ENCODE results near the gene MYOM1. TPM values are rescaled to one million over a fixed set of nuclear protein-coding genes. Genes with fewer than 3 reads are reported as not detected.

The MYOM1 gene
- total and polyA plus RNA-seq, 2 donors (not counting 3 experiments of a cell fraction or from before 2014, with no cell fraction given): 0.08 TPM; not detected in 1

DNA sequence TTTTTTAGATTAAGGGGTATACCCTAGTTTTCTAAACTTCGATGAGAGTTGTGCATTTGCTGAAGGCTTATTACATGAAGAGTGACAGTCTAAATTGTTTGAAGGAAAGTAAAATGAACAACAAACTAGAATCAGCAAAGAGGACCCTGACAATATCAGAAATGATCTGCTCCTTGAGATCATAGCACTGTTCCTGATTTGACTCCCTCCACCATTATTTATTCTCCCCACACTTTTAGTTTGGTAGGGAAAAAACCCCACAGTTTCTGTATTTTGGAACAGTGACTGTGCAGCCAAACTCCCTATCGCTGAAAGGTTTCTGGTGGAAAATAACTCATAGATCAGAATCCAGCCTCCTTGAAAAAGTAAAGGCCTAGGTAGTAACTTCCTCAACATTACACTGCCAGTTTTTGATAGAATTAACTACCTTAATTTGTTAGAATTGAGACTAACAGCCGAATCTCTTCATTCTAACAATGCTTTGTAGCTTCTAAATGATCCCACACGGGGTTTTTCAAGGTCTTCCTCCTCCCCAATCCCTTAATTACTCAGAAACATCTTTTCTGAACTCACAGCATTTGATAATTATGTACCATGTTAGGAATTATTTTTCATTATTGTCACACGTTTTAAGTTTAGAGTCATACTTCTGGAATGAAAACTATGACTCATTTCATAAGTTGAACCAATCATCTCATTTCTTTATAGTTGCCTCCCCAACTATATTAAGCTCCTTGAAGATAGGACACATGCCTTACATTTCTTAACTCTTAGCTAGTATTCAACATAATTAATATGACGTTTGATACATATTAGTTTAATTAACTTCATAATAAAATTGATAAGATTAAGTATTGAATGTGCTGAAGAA lies 30.7 kb upstream of the MYOM1 start:
- Histone ChIP-seq H3K9me3 (replicated peaks; ENCODE audit: control insufficient read depth, insufficient read depth, low read length) (no peaks in the 10 kb centered on the region), H3K27me3 (ENCODE audit: control insufficient read depth in 2 of 2, insufficient read depth in 2 of 2, low read length in 2 of 2) (no peaks in the 10 kb centered on the region), H3K4me1 (ENCODE audit: control insufficient read depth, extremely low read depth, insufficient read depth, low read length) (peaks cover 50% of the 10 kb centered on the region), H3K36me3 (ENCODE audit: control insufficient read depth in 2 of 2, extremely low read depth in 1 of 2, insufficient read depth in 2 of 2, low read length in 2 of 2) (peaks cover 6 to 19% of the 10 kb centered on the region in 2 experiments), H3K9me1 (replicated peaks; ENCODE audit: control insufficient read depth, extremely low read depth, insufficient read depth, low read length) (no peaks in the 10 kb centered on the region), H3K4me2 (ENCODE audit: insufficient read depth, low read length) (peak overlapping the region; percentile 96), H3K79me2 (ENCODE audit: control insufficient read depth, insufficient read depth, low read length) (peaks cover 77% of the 10 kb centered on the region), H3K4me3 (replicated peaks in 1 of 3; ENCODE audit: insufficient read depth in 1 of 3, low read depth in 1 of 3, low read length in 3 of 3) (peak overlapping the region; percentile 8 to 98 (median 16)), H2AFZ (ENCODE audit: low read depth, low read length) (no peak overlapping the region), H3K9ac (replicated peaks; ENCODE audit: extremely low read depth, insufficient read depth, low read length) (peak overlapping the region; percentile 100), H3K27ac (ENCODE audit: insufficient read depth, low read depth, low read length) (peak overlapping the region; percentile 83), H4K20me1 (replicated peaks; ENCODE audit: control insufficient read depth, extremely low read depth, insufficient read depth, low read length) (no peaks in the 10 kb centered on the region)
- TSS peak; percentile 67 for BruUV-seq (replicated peaks)
- dilution Hi-C loops (cut with MboI; ENCODE audit: extremely low pct_ligation_motif_present, low sequenced_read_pairs): loop anchor here (25.0 kb wide), 1 partner anchor 212 kb away; the partner anchor contains the start of gene TGIF1
- CTCF ChIA-PET: interaction anchor here (1.4 to 3.2 kb wide), 4 partner anchors 11 to 416 kb away, joined by 3 to 10 read pairs (median 6); partner anchors contain the start of gene MYL12B
- intact Hi-C loops (cut with micrococcal nuclease): loop anchor here (1.0 kb wide), 2 partner anchors 11 to 416 kb away; no protein-coding TSS in a partner anchor
- peak; percentile 74 for TF ChIP-seq POLR2A (IDR thresholded peaks at IDR 0.05; ENCODE audit: low read depth, low read length)
- peak; percentile 95 for TF ChIP-seq JUN (IDR thresholded peaks at IDR 0.05; ENCODE audit: borderline replicate concordance, insufficient read depth, insufficient read length, low read depth)
- peak; percentile 81 for TF ChIP-seq FOS (IDR thresholded peaks at IDR 0.05; ENCODE audit: borderline replicate concordance, insufficient read depth, low read length)
- TF ChIP-seq, protein P1, sequence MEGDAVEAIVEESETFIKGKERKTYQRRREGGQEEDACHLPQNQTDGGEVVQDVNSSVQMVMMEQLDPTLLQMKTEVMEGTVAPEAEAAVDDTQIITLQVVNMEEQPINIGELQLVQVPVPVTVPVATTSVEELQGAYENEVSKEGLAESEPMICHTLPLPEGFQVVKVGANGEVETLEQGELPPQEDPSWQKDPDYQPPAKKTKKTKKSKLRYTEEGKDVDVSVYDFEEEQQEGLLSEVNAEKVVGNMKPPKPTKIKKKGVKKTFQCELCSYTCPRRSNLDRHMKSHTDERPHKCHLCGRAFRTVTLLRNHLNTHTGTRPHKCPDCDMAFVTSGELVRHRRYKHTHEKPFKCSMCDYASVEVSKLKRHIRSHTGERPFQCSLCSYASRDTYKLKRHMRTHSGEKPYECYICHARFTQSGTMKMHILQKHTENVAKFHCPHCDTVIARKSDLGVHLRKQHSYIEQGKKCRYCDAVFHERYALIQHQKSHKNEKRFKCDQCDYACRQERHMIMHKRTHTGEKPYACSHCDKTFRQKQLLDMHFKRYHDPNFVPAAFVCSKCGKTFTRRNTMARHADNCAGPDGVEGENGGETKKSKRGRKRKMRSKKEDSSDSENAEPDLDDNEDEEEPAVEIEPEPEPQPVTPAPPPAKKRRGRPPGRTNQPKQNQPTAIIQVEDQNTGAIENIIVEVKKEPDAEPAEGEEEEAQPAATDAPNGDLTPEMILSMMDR (IDR thresholded peaks at IDR 0.05; ENCODE audit: extremely low read depth in 1 of 2, insufficient read depth in 1 of 2, low read depth in 1 of 2, low read length in 2 of 2): no peak
- POLR2A ChIA-PET: interaction anchor here (1.0 to 2.7 kb wide), 4 partner anchors 11 to 343 kb away, joined by 3 to 17 read pairs (median 4); no protein-coding TSS in a partner anchor
- FAIRE-seq (no peak), DNase-seq (ENCODE audit: low read depth, low spot score) (peak; percentile 75)
